ENCODE data around the gene MGAT5. TPM values are rescaled to one million over a fixed set of nuclear protein-coding genes. Genes with fewer than 3 reads are reported as not detected.

The MGAT5 gene
- total RNA-seq, 1 donor from 2014 or later: 32.5 TPM

DNA sequence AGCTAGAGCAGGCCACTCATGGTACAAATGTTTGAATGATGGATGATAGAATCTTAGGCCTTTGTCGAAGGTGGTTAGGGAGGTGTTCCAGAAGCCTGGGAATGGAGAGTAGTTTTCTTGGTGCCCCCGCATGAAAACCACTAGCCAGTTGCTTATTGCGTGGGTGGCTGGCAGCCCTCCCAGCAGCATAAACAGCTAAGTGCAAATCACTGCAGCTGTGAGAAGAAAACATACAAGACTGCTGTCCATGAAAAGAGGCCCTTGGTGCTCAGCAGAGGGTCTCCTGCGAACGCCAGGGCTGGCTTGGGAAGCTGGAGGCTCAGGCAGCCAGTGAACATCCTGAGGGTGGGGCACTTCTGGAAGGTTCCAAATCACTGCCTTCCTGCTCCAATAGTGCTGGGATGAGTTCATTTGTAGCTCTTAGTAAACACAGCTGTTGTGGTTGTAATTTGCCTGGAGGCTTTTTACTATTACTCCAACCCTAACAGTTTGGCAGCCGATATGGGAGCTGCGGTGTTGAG, 118.8 kb downstream of the MGAT5 start:
- DNase-seq (ENCODE audit: low read depth): no peak
- TF ChIP-seq, protein P1, sequence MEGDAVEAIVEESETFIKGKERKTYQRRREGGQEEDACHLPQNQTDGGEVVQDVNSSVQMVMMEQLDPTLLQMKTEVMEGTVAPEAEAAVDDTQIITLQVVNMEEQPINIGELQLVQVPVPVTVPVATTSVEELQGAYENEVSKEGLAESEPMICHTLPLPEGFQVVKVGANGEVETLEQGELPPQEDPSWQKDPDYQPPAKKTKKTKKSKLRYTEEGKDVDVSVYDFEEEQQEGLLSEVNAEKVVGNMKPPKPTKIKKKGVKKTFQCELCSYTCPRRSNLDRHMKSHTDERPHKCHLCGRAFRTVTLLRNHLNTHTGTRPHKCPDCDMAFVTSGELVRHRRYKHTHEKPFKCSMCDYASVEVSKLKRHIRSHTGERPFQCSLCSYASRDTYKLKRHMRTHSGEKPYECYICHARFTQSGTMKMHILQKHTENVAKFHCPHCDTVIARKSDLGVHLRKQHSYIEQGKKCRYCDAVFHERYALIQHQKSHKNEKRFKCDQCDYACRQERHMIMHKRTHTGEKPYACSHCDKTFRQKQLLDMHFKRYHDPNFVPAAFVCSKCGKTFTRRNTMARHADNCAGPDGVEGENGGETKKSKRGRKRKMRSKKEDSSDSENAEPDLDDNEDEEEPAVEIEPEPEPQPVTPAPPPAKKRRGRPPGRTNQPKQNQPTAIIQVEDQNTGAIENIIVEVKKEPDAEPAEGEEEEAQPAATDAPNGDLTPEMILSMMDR (IDR thresholded peaks at IDR 0.05; ENCODE audit: insufficient read depth, low read length, poor library complexity, severe bottlenecking): no peak
- no peaks in the 10 kb centered on the region for H3K27me3 ChIP-seq (ENCODE audit: control insufficient read depth, insufficient read depth, low read length)
- no peaks in the 10 kb centered on the region for H3K36me3 ChIP-seq (ENCODE audit: control insufficient read depth, insufficient read depth, low read length)
- no peak overlapping the region for H3K4me3 ChIP-seq (ENCODE audit: low read depth, low read length)

DNA sequence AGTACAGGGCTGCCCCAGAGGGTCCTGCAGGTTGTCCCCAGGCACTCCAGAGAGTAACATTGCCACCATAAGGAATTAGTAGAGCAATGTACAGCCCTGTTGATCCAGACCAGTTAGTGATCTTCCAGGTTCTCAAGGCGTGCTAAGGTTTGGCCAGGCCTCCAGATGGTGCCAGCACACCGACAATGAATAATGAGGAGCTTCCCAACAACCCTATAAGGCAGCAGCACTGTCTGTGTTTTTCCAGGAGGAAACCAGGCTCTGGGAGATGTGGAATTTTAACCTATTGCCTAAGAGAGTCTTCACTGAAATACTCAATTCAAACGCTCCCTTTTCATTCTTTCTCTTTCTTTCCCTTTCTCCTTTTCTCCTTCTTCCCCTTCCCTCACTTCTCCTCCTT, 122.1 kb downstream of the MGAT5 start:
- H3K4me3 ChIP-seq (ENCODE audit: low read depth, low read length): no peak overlapping the region
- no peak for DNase-seq (ENCODE audit: low read depth)
- TF ChIP-seq, protein P1 (IDR thresholded peaks at IDR 0.05; ENCODE audit: insufficient read depth, low read length, poor library complexity, severe bottlenecking): peak; percentile 28
- no peaks in the 10 kb centered on the region for H3K36me3 ChIP-seq (ENCODE audit: control insufficient read depth, insufficient read depth, low read length)
- H3K27me3 ChIP-seq (ENCODE audit: control insufficient read depth, insufficient read depth, low read length): no peaks in the 10 kb centered on the region

DNA sequence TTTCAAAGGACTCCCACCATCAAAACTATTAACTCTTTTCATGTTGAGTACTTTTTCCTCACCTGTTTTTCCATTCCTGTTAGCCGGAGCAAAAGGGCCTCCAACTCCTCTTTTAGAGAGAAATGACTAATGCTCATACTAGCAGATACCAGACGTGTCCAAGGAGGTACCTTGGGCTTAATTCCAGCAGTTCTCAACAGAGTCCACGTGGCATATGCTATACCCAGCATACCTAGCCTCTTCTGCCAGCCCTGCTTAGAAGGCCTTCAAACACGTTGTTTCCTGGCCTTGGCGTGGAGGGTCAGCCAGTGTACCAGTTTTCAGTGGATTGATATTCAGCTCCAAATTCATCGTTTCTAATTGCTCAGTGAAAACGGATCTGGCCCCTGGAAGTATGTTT, 123.9 kb downstream of the MGAT5 start:
- no peak overlapping the region for H3K4me3 ChIP-seq (ENCODE audit: low read depth, low read length)
- no peaks in the 10 kb centered on the region for H3K27me3 ChIP-seq (ENCODE audit: control insufficient read depth, insufficient read depth, low read length)
- H3K36me3 ChIP-seq (ENCODE audit: control insufficient read depth, insufficient read depth, low read length): no peaks in the 10 kb centered on the region
- no peak for DNase-seq (ENCODE audit: low read depth)
- TF ChIP-seq, protein P1 (IDR thresholded peaks at IDR 0.05; ENCODE audit: insufficient read depth, low read length, poor library complexity, severe bottlenecking): no peak

DNA sequence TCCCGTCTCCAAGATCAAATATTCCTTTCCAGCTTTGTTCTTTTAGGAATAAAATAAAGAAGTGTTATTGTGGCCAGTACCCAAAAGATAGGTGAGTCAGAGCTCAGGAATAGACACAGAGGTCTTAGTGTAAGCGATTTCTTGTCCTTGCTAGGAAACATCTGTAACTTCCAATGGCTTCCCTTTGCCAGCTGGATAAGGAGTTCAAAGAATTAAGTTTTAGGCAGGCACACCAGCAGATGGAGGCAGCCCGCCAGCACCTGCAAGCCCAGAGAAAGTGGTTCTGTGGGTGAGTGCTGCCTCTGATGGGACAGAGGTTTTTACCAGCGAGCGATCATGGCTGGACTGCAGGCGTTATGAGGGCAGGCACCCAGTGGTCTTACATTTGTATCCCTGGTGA, 125.4 kb downstream of the MGAT5 start:
- Histone ChIP-seq H3K27me3 (ENCODE audit: control insufficient read depth, insufficient read depth, low read length) (no peaks in the 10 kb centered on the region), H3K4me3 (ENCODE audit: low read depth, low read length) (no peak overlapping the region), H3K36me3 (ENCODE audit: control insufficient read depth, insufficient read depth, low read length) (no peaks in the 10 kb centered on the region)
- DNase-seq (ENCODE audit: low read depth): no peak
- TF ChIP-seq, protein P1 (IDR thresholded peaks at IDR 0.05; ENCODE audit: insufficient read depth, low read length, poor library complexity, severe bottlenecking): no peak

DNA sequence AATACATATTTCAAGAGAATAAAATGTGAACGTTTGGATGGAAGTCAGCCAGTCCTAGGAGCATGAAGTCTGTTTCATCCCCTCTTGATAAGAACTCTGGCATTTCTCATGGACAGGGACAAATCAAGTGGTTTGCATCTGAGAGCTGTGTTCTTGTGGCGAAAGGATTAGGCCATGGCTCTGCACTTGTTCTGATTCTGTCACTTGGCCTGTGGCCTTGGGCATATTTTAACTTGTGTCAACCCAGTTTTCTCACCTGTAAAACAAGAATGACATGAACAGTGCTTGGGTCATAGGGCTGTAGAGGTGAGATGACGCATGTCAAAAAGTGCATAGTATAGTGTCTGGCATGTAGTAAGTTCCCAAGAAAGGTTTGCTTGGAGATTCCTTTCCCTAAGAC, 125.8 kb downstream of the MGAT5 start:
- no peaks in the 10 kb centered on the region for H3K27me3 ChIP-seq (ENCODE audit: control insufficient read depth, insufficient read depth, low read length)
- H3K4me3 ChIP-seq (ENCODE audit: low read depth, low read length): no peak overlapping the region
- DNase-seq (ENCODE audit: low read depth): no peak
- no peaks in the 10 kb centered on the region for H3K36me3 ChIP-seq (ENCODE audit: control insufficient read depth, insufficient read depth, low read length)
- TF ChIP-seq, protein P1 (IDR thresholded peaks at IDR 0.05; ENCODE audit: insufficient read depth, low read length, poor library complexity, severe bottlenecking): no peak

DNA sequence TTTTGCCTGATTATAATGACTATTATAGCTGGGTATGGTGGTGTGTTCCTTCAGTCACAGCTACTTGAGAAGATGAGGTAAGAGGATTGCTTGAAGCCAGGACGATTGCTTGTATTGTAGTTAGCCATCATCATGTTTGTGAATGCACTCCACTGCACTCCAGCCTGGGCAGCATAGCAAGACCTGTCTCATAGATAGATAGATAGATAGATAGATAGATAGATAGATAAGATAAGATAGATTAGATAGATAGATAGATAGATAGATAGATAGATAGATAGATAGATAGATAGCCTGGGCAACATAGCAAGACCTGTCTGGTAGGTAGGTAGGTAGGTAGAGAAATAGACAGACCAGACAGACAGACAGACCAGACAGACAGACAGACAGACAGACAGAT, 127.3 kb downstream of the MGAT5 start:
- H3K27me3 ChIP-seq (ENCODE audit: control insufficient read depth, insufficient read depth, low read length): no peaks in the 10 kb centered on the region
- no peak for DNase-seq (ENCODE audit: low read depth)
- TF ChIP-seq, protein P1 (IDR thresholded peaks at IDR 0.05; ENCODE audit: insufficient read depth, low read length, poor library complexity, severe bottlenecking): no peak
- no peaks in the 10 kb centered on the region for H3K36me3 ChIP-seq (ENCODE audit: control insufficient read depth, insufficient read depth, low read length)
- no peak overlapping the region for H3K4me3 ChIP-seq (ENCODE audit: low read depth, low read length)

Measured in kidney epithelial cell (primary cell).